GM23248 (cell line): Measurements from ENCODE around the gene TSLP. TPM values are rescaled to one million over a fixed set of nuclear protein-coding genes. Genes with fewer than 3 reads are reported as not detected.
A peak's percentile ranks its signal among the peaks of the same experiment; 100 is the strongest.

Experiments
- DNase-seq: peaks from one replicate; pipeline ENCODE4 v3.0.0-alpha.2; 2015
- H2AFZ ChIP-seq: fragments of 200-600 bp; sonication (generic); 2 replicates; pipeline ENCODE4 v1.6.1; 2016; ENCODE audit warnings: antibody characterized with exemption
- H3F3A ChIP-seq: fragments of 200-600 bp; sonication (generic); 2 replicates; pipeline ENCODE4 v1.6.1; 2016; ENCODE audit warnings: mild to moderate bottlenecking, antibody characterized with exemption, mixed run types; ENCODE audit not compliant: insufficient read depth
- H3K27ac ChIP-seq: fragments of 200-600 bp; sonication (generic); 2 replicates; pipeline ENCODE4 v1.5.1; 2016; ENCODE audit warnings: mild to moderate bottlenecking
- H3K27me3 ChIP-seq: fragments of 200-600 bp; sonication (generic); replicated peaks from 2 replicates; pipeline ENCODE4 v1.6.1; 2016; ENCODE audit warnings: mild to moderate bottlenecking; ENCODE audit not compliant: insufficient read depth
- H3K36me3 ChIP-seq: fragments of 200-600 bp; sonication (generic); 2 replicates; pipeline ENCODE4 v1.6.1; 2016; ENCODE audit warnings: low read depth, mild to moderate bottlenecking
- H3K4me1 ChIP-seq: fragments of 200-600 bp; sonication (generic); 2 replicates; pipeline ENCODE4 v1.6.1; 2016; ENCODE audit warnings: mild to moderate bottlenecking; ENCODE audit not compliant: insufficient read depth
- H3K4me2 ChIP-seq: fragments of 200-600 bp; sonication (generic); one replicate; pipeline ENCODE4 v1.6.1; 2016; ENCODE audit warnings: mild to moderate bottlenecking; ENCODE audit not compliant: unreplicated experiment
- H3K4me3 ChIP-seq: fragments of 200-600 bp; sonication (generic); 2 replicates; pipeline ENCODE4 v1.5.1; 2016; ENCODE audit warnings: mild to moderate bottlenecking
- H3K79me2 ChIP-seq: fragments of 200-600 bp; sonication (generic); 2 replicates; pipeline ENCODE4 v1.6.1; 2016; ENCODE audit warnings: mild to moderate bottlenecking; ENCODE audit not compliant: insufficient read depth
- H3K9ac ChIP-seq: fragments of 200-600 bp; sonication (generic); 2 replicates; pipeline ENCODE4 v1.6.1; 2016; ENCODE audit warnings: mild to moderate bottlenecking
- H3K9me2 ChIP-seq: fragments of 200-600 bp; sonication (generic); 2 replicates; pipeline ENCODE4 v1.6.1; 2016; ENCODE audit warnings: mixed run types, mild to moderate bottlenecking, moderate library complexity; ENCODE audit not compliant: insufficient read depth
- H3K9me3 ChIP-seq: fragments of 200-600 bp; sonication (generic); one replicate; pipeline ENCODE4 v1.6.1; 2017; ENCODE audit warnings: low read depth
- H4K20me1 ChIP-seq: fragments of 200-600 bp; sonication (generic); 2 replicates; pipeline ENCODE4 v1.6.0; 2016; ENCODE audit not compliant: insufficient read depth
- EZH2 ChIP-seq: fragments of 200-600 bp; sonication (generic); IDR thresholded peaks from 2 replicates; pipeline ENCODE4 v1.6.1; 2018; ENCODE audit warnings: antibody characterized with exemption, mild to moderate bottlenecking; ENCODE audit not compliant: insufficient read depth, poor library complexity, severe bottlenecking
- EZH2phosphoT487 ChIP-seq: fragments of 200-600 bp; sonication (generic); IDR thresholded peaks from 2 replicates; pipeline ENCODE4 v1.6.1; 2018; ENCODE audit warnings: antibody characterized with exemption, moderate library complexity, mild to moderate bottlenecking, low read depth; ENCODE audit not compliant: insufficient read depth
- WGBS, 2 experiments: methylation state at CpG; one replicate each; pipeline ENCODE4 v1.1.6; 2015 to 2017; ENCODE audit warnings: low lambda C conversion rate in 2 of 2, low coverage in 1 of 2; ENCODE audit errors: missing lambda C conversion rate in 2 of 2; 5-methylcytosine and 5-hydroxymethylcytosine counted together
- in situ Hi-C: fragments of 300-500 bp; cut with MboI; formaldehyde crosslinking; loops from 2 replicates; pipeline ENCODE4 v1.15.0; 2020
- polyA plus RNA-seq: library from polyadenylated mRNA; unstranded; fragments of >200 nt; fragmentation: Nextera tagmentation; extraction: Ambion mirVana; gene quantifications from 2 replicates; pipeline ENCODE4 v1.2.1, GENCODE V29; 2016
- total RNA-seq: library from RNA; depleted of rRNA; stranded (reverse); fragments of >200 nt; shearing (Covaris generic); gene quantifications from 2 replicates; pipeline ENCODE4 v1.2.3, GENCODE V29; 2014

TSLP gene
- total and polyA plus RNA-seq, 2 experiments from 2014 or later, result not detected

DNA sequence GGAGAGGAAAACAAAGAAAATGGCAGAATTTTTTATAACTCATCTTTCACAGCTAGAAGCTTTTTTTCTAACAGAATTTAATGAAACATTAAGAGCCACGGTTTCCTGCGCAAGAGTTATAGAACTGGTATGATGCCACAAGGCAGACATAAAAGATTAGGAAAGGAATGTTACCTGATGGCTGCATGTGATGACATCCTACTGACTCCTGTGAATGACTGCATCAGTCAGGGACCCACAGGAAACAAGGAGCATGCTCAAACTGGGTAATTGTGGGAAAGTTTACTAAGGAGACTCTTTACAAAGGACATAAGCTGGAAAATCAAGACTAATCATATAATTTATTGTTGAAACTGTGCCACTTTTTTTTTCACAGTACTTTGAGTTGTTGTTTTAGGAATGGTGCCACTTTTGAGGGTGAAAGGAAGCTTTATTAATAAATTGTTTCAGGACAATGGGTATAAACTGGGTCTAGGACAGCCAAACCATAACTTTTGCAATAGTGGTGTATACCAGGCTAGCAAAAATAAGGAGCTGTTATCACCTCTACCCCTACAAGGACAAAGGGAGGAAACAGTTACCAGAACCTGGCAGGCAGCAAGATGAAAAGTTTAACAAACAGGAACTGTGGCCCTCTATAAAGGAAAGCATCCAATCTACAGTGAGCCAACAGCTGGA lies 5.1 kb upstream of the TSLP start:
- Histone ChIP-seq H3K27me3 (peaks cover 30% of the 10 kb centered on the region), H3K9me2 (no peaks in the 10 kb centered on the region), H3K36me3 (no peaks in the 10 kb centered on the region), H3K4me3 (no peak overlapping the region), H3K79me2 (no peaks in the 10 kb centered on the region), H3K9ac (no peak overlapping the region), H3K4me2 (no peak overlapping the region), H3K27ac (no peak overlapping the region), H2AFZ (no peak overlapping the region), H3K9me3 (no peaks in the 10 kb centered on the region), H3F3A (no peaks in the 10 kb centered on the region), H4K20me1 (no peaks in the 10 kb centered on the region), H3K4me1 (peaks cover 9% of the 10 kb centered on the region)
- DNase-seq, result no peak
- WGBS, 2 experiments, result 60 to 61% methylated on average over 2 of the region's 2 CpGs
- TF ChIP-seq EZH2phosphoT487, result no peak
- no peak for TF ChIP-seq EZH2
- in situ Hi-C loops, result no loop called here

- peaks cover 9% of the 10 kb centered on the region for H3K4me1 ChIP-seq
- in situ Hi-C loops, result no loop called here
These were observed 3.3 kb upstream of the TSLP start for GRCh38 chr5:111068213-111068612.

GRCh38 chr5:111069839-111070238 lies 1.7 kb upstream of the TSLP start:
- Histone ChIP-seq H3K36me3 (no peaks in the 10 kb centered on the region), H3K4me2 (peak overlapping the region; percentile 84), H3K27me3 (peaks cover 58% of the 10 kb centered on the region), H4K20me1 (no peaks in the 10 kb centered on the region), H3K79me2 (no peaks in the 10 kb centered on the region), H3F3A (peaks cover 10% of the 10 kb centered on the region; the same call in 1 of the 2 replicates), H3K27ac (no peak overlapping the region), H3K9me3 (no peaks in the 10 kb centered on the region), H2AFZ (peak overlapping the region; percentile 51), H3K4me1 (peaks cover 16% of the 10 kb centered on the region), H3K4me3 (peak overlapping the region; percentile 61), H3K9ac (no peak overlapping the region), H3K9me2 (no peaks in the 10 kb centered on the region)
- TF ChIP-seq EZH2 (no peak), EZH2phosphoT487 (no peak)
- WGBS, 2 experiments, result 0 to 11% methylated on average over 4 of the region's 4 CpGs
- in situ Hi-C loops, result no loop called here
- DNase-seq, result peak; percentile 70

More at GRCh38 chr5:111068213-111068612, 3.3 kb upstream of the TSLP start:
- peak; percentile 50 for DNase-seq
- H3K27ac ChIP-seq, result no peak overlapping the region
- WGBS, 2 experiments, result 16 to 23% methylated on average over 2 of the region's 2 CpGs
- peaks cover 46% of the 10 kb centered on the region for H3K27me3 ChIP-seq
- no peaks in the 10 kb centered on the region for H4K20me1 ChIP-seq
- H3K36me3 ChIP-seq, result no peaks in the 10 kb centered on the region
- H2AFZ ChIP-seq, result no peak overlapping the region
- peaks cover 10% of the 10 kb centered on the region; the same call in 1 of the 2 replicates for H3F3A ChIP-seq
- TF ChIP-seq EZH2 (no peak), EZH2phosphoT487 (no peak)
- no peak overlapping the region for H3K4me2 ChIP-seq
- no peaks in the 10 kb centered on the region for H3K9me2 ChIP-seq
- no peaks in the 10 kb centered on the region for H3K9me3 ChIP-seq
- no peaks in the 10 kb centered on the region for H3K79me2 ChIP-seq
- no peak overlapping the region for H3K9ac ChIP-seq
- no peak overlapping the region for H3K4me3 ChIP-seq

DNA sequence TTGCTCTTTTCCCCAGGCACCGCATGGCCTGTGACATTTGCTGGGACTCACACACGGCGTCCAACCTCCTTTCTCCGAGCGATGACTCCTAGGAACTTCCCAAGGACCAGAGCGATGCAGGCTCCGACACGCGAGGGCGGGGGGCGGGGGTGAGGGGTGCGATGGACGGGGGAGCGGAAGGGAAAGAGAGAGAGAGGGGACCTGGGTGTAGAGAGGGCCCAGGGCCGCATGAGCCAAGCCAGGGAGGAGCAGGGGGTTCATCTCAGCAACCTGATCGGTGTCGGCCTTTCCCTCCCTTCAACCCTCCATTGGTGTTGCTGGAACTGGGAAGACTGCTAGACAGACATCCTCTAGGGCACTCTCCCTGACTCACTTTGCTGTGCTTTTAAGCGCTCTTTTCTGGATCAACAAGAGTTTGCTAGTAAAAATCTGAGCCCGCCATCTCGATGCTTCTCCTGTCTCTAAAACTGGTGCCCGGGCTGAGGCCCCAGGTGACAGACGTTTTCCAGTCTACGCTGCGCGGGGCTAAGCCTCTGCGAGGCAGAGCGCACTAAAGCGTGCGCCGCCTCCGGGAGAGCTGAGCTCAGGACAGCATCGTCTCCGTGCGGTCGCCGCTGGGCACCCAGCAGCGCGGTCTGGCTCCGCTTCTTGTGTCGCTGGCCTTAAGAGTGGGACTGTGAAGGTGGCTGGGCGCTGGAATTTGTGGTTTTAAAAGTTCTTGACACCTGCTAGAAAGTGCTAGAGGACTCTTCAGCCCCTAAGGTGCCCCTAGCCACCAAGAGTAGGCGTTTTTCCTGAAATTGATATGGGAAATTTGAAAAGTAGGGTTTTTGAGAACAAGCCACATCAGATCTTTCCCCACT lies 1.0 kb upstream of the TSLP start:
- in situ Hi-C loops, result no loop called here
- no peak overlapping the region for H3K9ac ChIP-seq
- H3K36me3 ChIP-seq, result no peaks in the 10 kb centered on the region
- H3K9me3 ChIP-seq, result no peaks in the 10 kb centered on the region
- no peaks in the 10 kb centered on the region for H4K20me1 ChIP-seq
- no peaks in the 10 kb centered on the region for H3K79me2 ChIP-seq
- WGBS, 2 experiments, result 5 to 7% methylated on average over 38 to 42 of the region's 42 CpGs
- peak overlapping the region; percentile 84 for H3K4me2 ChIP-seq
- no peak overlapping the region for H3K27ac ChIP-seq
- H3K4me1 ChIP-seq, result peaks cover 21% of the 10 kb centered on the region
- peak overlapping the region; percentile 61 for H3K4me3 ChIP-seq
- H3K9me2 ChIP-seq, result no peaks in the 10 kb centered on the region
- H3F3A ChIP-seq, result peaks cover 10% of the 10 kb centered on the region; the same call in 1 of the 2 replicates
- H2AFZ ChIP-seq, result peak overlapping the region; percentile 51
- TF ChIP-seq EZH2 (no peak), EZH2phosphoT487 (no peak)
- peak; percentile 56 for DNase-seq
- peaks cover 58% of the 10 kb centered on the region for H3K27me3 ChIP-seq
